ENCODE data around the gene CTNNA2. TPM values are rescaled to one million over a fixed set of nuclear protein-coding genes. Genes with fewer than 3 reads are reported as not detected.

CTNNA2 gene
- total RNA-seq, 1 experiment from 2014 or later, result 5.5 TPM

DNA sequence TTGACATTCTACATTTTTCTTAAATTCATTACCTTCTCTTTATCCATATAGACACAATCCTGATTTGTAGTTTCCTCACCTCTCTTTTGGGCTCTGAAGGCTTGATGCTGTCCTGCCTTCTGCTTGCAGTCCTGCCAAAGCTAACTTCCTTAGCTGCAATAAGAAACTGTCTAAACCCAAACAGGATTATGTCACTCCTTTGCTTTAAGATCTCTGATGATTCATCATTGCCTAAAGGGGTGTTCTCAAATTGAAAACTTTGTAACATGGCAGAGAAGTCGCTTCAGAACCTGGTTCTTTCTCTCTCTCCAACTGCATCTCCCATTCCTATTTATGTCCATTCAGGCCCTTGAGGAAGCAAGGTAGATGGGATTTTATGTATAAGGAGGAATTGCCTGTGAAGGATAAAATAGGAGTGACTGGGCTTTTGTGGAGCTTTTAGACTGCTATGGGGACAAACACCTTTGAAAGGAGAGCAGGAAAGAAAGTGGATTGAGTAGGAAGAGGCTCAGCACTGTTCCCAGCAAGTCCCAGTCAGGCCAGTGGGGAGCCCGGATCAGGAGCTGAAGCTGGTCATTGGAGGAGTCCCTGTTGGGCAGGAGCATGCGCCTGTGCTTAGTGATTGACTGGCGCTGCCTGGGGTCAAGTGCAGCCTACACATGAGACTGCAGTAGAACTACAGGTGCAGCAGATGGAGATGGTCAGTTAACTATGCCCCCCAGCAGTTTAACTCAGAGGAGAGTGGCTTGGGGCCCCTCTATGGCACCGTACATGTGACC lies 390.6 kb downstream of the CTNNA2 start:
- Histone ChIP-seq H2BK20ac (ENCODE audit: low read depth, low read length, poor library complexity, severe bottlenecking) (no peak overlapping the region), H2BK12ac (ENCODE audit: insufficient read length, low read depth, low read length) (no peak overlapping the region), H2BK5ac (ENCODE audit: insufficient read length, low read length) (no peak overlapping the region), H3K27ac (ENCODE audit: insufficient read length, low read depth, low read length) (no peak overlapping the region), H2BK120ac (ENCODE audit: low read depth, low read length, poor library complexity, severe bottlenecking) (no peak overlapping the region), H3K14ac (ENCODE audit: insufficient read depth, low read length) (peak overlapping the region; percentile 46; the same call in 1 of the 2 replicates), H3T11ph (ENCODE audit: low read length) (no peak overlapping the region), H3K27me3 (ENCODE audit: insufficient read depth, low read length) (no peaks in the 10 kb centered on the region), H3K9ac (ENCODE audit: extremely low read depth, insufficient read length, low read length) (no peak overlapping the region), H4K20me1 (ENCODE audit: control insufficient read depth, insufficient read depth, insufficient read length) (no peaks in the 10 kb centered on the region), H3K4me1 (ENCODE audit: insufficient read depth, low read length) (0 out of 2 replicates have a peak, but pooled peaks cover 4% of the 10 kb centered on the region), H3K79me2 (ENCODE audit: insufficient read depth, low read length) (no peaks in the 10 kb centered on the region), H3K23me2 (ENCODE audit: insufficient read length, low read depth, low read length, poor library complexity, severe bottlenecking) (no peaks in the 10 kb centered on the region), H4K8ac (replicated peaks; ENCODE audit: insufficient read length, low read depth, low read length) (no peak overlapping the region), H3K4ac (ENCODE audit: low read depth, low read length) (no peak overlapping the region), H3K9me3 (ENCODE audit: control insufficient read depth, low read depth, low read length) (no peaks in the 10 kb centered on the region), H4K5ac (ENCODE audit: insufficient read length, low read depth, low read length) (no peak overlapping the region), H4K91ac (ENCODE audit: insufficient read length, low read depth, low read length) (no peak overlapping the region), H2AFZ (ENCODE audit: low read length) (no peak overlapping the region), H3K4me2 (ENCODE audit: insufficient read depth, insufficient read length, low read length) (no peak overlapping the region), H3K79me1 (ENCODE audit: insufficient read depth, low read depth, low read length, poor library complexity, severe bottlenecking) (no peaks in the 10 kb centered on the region), H3K23ac (ENCODE audit: insufficient read length, low read depth, low read length) (no peak overlapping the region), H2BK15ac (ENCODE audit: low read depth, low read length) (no peak overlapping the region), H2AK5ac (ENCODE audit: insufficient read length, low read length) (no peak overlapping the region), H3K56ac (ENCODE audit: insufficient read length, low read depth, low read length) (no peak overlapping the region), H3K18ac (ENCODE audit: insufficient read length, low read depth, low read length) (no peak overlapping the region)
- TF ChIP-seq, protein P1, sequence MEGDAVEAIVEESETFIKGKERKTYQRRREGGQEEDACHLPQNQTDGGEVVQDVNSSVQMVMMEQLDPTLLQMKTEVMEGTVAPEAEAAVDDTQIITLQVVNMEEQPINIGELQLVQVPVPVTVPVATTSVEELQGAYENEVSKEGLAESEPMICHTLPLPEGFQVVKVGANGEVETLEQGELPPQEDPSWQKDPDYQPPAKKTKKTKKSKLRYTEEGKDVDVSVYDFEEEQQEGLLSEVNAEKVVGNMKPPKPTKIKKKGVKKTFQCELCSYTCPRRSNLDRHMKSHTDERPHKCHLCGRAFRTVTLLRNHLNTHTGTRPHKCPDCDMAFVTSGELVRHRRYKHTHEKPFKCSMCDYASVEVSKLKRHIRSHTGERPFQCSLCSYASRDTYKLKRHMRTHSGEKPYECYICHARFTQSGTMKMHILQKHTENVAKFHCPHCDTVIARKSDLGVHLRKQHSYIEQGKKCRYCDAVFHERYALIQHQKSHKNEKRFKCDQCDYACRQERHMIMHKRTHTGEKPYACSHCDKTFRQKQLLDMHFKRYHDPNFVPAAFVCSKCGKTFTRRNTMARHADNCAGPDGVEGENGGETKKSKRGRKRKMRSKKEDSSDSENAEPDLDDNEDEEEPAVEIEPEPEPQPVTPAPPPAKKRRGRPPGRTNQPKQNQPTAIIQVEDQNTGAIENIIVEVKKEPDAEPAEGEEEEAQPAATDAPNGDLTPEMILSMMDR (conservative IDR thresholded peaks at IDR 0.05), result no peak
- Mint-ChIP-seq H3K4me1 (peaks cover 5 to 12% of the 10 kb centered on the region in 2 experiments), H3K4me3 (no peak overlapping the region), H3K27me3 (ENCODE audit: low read depth) (no peaks in the 10 kb centered on the region; the same call in 1 of the 2 replicates), H3K27ac (no peak overlapping the region), H3K9me3 (no peaks in the 10 kb centered on the region), H3K36me3 (ENCODE audit: insufficient read depth in 1 of 3, low read depth in 3 of 3) (no peaks in the 10 kb centered on the region)
- no CpG with 5 or more reads among the region's 5 CpGs for WGBS (ENCODE audit: extremely low coverage, insufficient read length, low lambda C conversion rate)
- no peak for DNase-seq

All from H9 (cell line).